OCI-LY7 (cell line): Measurements from ENCODE around the gene PDZK1IP1. TPM values are rescaled to one million over a fixed set of nuclear protein-coding genes. Genes with fewer than 3 reads are reported as not detected.

Source experiments
- BruUV-seq: library from RNA; stranded (reverse); fragments of 400-500 nt; replicated peaks from 2 replicates; lab custom pipeline; 2021; lab: Mats Ljungman, UMichigan
- CTCF ChIA-PET: fragments of 300-600 bp; sonication (Branson Sonifier 250); formaldehyde crosslinking; loops from one replicate; lab custom pipeline; 2022; ENCODE audit warnings: antibody characterized with exemption; ENCODE audit not compliant: unreplicated experiment; lab: Charles Lee
- POLR2A ChIA-PET: fragments of 300-600 bp; sonication (Branson Sonifier 250); formaldehyde crosslinking; loops from one replicate; lab custom pipeline; 2022; ENCODE audit warnings: antibody characterized with exemption; lab: Charles Lee
- DNase-seq: peaks from one replicate; pipeline ENCODE4 v3.0.0-alpha.2; 2015; ENCODE audit warnings: low spot score
- H2AFZ ChIP-seq: fragments of 200-600 bp; sonication (generic), shearing (Covaris generic); 2 replicates; pipeline ENCODE4 v1.6.1; 2014; ENCODE audit warnings: mild to moderate bottlenecking, antibody characterized with exemption, low read length, moderate library complexity
- H3K27ac ChIP-seq: fragments of 200-600 bp; sonication (generic); 2 replicates; pipeline ENCODE4 v1.5.1; 2014; ENCODE audit warnings: mixed run types, low read depth, mild to moderate bottlenecking, moderate library complexity, low read length, inconsistent platforms; ENCODE audit not compliant: poor library complexity, severe bottlenecking
- H3K36me3 ChIP-seq: fragments of 200-600 bp; sonication (generic); 2 replicates; pipeline ENCODE4 v1.6.1; 2014; ENCODE audit warnings: mild to moderate bottlenecking, antibody characterized with exemption, low read length, moderate library complexity, mixed read lengths; ENCODE audit not compliant: insufficient read depth
- H3K4me1 ChIP-seq: fragments of 200-600 bp; sonication (generic); 2 replicates; pipeline ENCODE4 v1.5.1; 2014; ENCODE audit warnings: mild to moderate bottlenecking, low read length; ENCODE audit not compliant: insufficient read depth, poor library complexity, severe bottlenecking
- H3K4me2 ChIP-seq: fragments of 200-600 bp; sonication (generic); 2 replicates; pipeline ENCODE4 v1.6.1; 2014; ENCODE audit warnings: mild to moderate bottlenecking, low read length
- H3K4me3 ChIP-seq: fragments of 200-600 bp; sonication (generic); 2 replicates; pipeline ENCODE4 v1.5.1; 2014; ENCODE audit warnings: mild to moderate bottlenecking, low read depth, low read length; ENCODE audit not compliant: poor library complexity, severe bottlenecking
- H3K79me2 ChIP-seq: fragments of 200-600 bp; sonication (generic); 2 replicates; pipeline ENCODE4 v1.6.1; 2016; ENCODE audit warnings: low read depth, mild to moderate bottlenecking, low read length, moderate library complexity, mixed read lengths; ENCODE audit not compliant: insufficient read depth
- H3K9me2 ChIP-seq: fragments of 200-600 bp; sonication (generic); 2 replicates; pipeline ENCODE4 v1.6.1; 2016; ENCODE audit warnings: mild to moderate bottlenecking, low read length, mixed read lengths; ENCODE audit not compliant: insufficient read depth
- H3K9me3 ChIP-seq: fragments of 200-600 bp; sonication (generic); 2 replicates; pipeline ENCODE4 v1.6.1; 2014; ENCODE audit warnings: mild to moderate bottlenecking, mixed run types, low read length, mixed read lengths
- H4K20me1 ChIP-seq: fragments of 200-600 bp; sonication (generic); 2 replicates; pipeline ENCODE4 v1.6.1; 2014; ENCODE audit warnings: mild to moderate bottlenecking, antibody characterized with exemption, low read length, moderate library complexity, mixed read lengths; ENCODE audit not compliant: insufficient read depth
- EZH2phosphoT487 ChIP-seq: fragments of 200-600 bp; sonication (generic); IDR thresholded peaks from 2 replicates; pipeline ENCODE4 v1.6.1; 2018; ENCODE audit warnings: low read depth, borderline replicate concordance, mild to moderate bottlenecking, mixed run types, antibody characterized with exemption, low read length, moderate library complexity, mixed read lengths
- intact Hi-C: fragments of 100-400 bp; cut with micrococcal nuclease; formaldehyde crosslinking; loops from one replicate; pipeline ENCODE4 v1.10.0; 2022; ENCODE audit not compliant: unreplicated experiment
- total RNA-seq, 2 experiments: library from RNA; depleted of rRNA in 1 of 2; stranded (reverse); fragments of >200 nt in 1 of 2; shearing (Covaris generic) in 1 of 2; gene quantifications; 2 replicates each; pipeline ENCODE4 v1.2.3, GENCODE V29; 2014 to 2022
- TF ChIP-seq, protein P1 (sequence below): fragments of 200-600 bp; sonication (generic); conservative IDR thresholded peaks from 2 replicates; pipeline ENCODE4 v1.5.1; 2014; ENCODE audit warnings: mild to moderate bottlenecking, antibody characterized with exemption, low read length, moderate library complexity, mixed read lengths

PDZK1IP1 gene
- total RNA-seq, 2 experiments from 2014 or later: not detected

DNA sequence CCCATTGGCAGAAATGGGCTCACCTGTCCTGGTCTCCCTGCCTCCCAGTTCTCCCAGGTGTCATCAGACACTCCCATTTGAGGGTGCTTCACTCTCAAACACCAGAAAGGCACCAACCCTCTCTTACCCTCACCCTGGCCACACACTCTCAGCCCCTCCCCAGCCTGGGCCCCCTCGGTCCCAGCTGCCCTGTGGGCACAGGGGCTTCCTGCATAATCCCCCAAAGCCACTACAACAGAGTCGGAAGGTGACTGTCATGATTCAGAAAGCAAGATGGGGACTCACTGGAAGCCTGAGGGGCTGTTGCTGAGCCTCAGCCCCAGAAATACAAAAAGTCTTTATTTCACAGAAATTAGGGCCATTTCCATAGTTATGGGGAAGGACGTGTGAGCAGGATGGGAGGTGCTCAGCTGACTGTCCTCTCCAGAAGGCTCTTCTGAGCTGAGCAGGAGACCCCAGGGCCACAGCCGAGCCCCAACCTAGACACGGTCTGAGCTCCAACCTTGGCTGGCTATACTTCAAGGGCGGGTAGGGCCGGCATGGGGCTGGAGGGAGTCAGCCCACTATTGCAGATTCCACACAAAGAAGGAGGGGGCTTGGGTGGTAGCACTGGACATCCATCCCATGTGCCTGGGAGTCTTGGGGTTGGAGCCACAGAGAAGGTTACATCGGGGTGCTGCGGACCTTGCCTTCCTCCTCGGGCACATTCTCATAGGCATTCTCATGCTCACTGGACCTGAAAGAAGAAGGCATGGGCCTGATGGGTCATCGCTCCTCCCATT, 6.3 kb downstream of the PDZK1IP1 start:
- H4K20me1 ChIP-seq: no peaks in the 10 kb centered on the region
- H3K4me1 ChIP-seq: no peaks in the 10 kb centered on the region
- CTCF ChIA-PET: no interaction called here
- DNase-seq: no peak
- intact Hi-C loops: no loop called here
- H3K9me2 ChIP-seq: no peaks in the 10 kb centered on the region
- no TSS peak for BruUV-seq
- no peak overlapping the region for H3K4me2 ChIP-seq
- POLR2A ChIA-PET: interaction anchor here (0.6 kb wide), 1 partner anchor 80 kb away, joined by 3 read pairs; no protein-coding TSS in a partner anchor
- no peak overlapping the region for H3K4me3 ChIP-seq
- no peak overlapping the region for H3K27ac ChIP-seq
- H3K36me3 ChIP-seq: no peaks in the 10 kb centered on the region
- H2AFZ ChIP-seq: no peak overlapping the region
- H3K9me3 ChIP-seq: no peaks in the 10 kb centered on the region
- no peaks in the 10 kb centered on the region for H3K79me2 ChIP-seq
- TF ChIP-seq, protein P1, sequence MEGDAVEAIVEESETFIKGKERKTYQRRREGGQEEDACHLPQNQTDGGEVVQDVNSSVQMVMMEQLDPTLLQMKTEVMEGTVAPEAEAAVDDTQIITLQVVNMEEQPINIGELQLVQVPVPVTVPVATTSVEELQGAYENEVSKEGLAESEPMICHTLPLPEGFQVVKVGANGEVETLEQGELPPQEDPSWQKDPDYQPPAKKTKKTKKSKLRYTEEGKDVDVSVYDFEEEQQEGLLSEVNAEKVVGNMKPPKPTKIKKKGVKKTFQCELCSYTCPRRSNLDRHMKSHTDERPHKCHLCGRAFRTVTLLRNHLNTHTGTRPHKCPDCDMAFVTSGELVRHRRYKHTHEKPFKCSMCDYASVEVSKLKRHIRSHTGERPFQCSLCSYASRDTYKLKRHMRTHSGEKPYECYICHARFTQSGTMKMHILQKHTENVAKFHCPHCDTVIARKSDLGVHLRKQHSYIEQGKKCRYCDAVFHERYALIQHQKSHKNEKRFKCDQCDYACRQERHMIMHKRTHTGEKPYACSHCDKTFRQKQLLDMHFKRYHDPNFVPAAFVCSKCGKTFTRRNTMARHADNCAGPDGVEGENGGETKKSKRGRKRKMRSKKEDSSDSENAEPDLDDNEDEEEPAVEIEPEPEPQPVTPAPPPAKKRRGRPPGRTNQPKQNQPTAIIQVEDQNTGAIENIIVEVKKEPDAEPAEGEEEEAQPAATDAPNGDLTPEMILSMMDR: no peak
- no peak for TF ChIP-seq EZH2phosphoT487

GRCh38 chr1:47182676-47183235, 7.1 kb downstream of the PDZK1IP1 start:
- H3K27ac ChIP-seq: no peak overlapping the region
- no TSS peak for BruUV-seq
- H2AFZ ChIP-seq: no peak overlapping the region
- ChIA-PET POLR2A (interaction anchor here (0.6 kb wide), 1 partner anchor 56 kb away, joined by 3 read pairs; no protein-coding TSS in a partner anchor), CTCF (no interaction called here)
- H3K36me3 ChIP-seq: no peaks in the 10 kb centered on the region
- H3K9me3 ChIP-seq: no peaks in the 10 kb centered on the region
- H3K4me2 ChIP-seq: no peak overlapping the region
- H4K20me1 ChIP-seq: no peaks in the 10 kb centered on the region
- H3K4me3 ChIP-seq: no peak overlapping the region
- no peak for TF ChIP-seq EZH2phosphoT487
- TF ChIP-seq, protein P1: no peak
- no peak for DNase-seq
- no peaks in the 10 kb centered on the region for H3K4me1 ChIP-seq
- intact Hi-C loops: no loop called here
- H3K79me2 ChIP-seq: no peaks in the 10 kb centered on the region
- H3K9me2 ChIP-seq: no peaks in the 10 kb centered on the region
